Measurements from ENCODE around the gene CTNNA1. TPM values are rescaled to one million over a fixed set of nuclear protein-coding genes. Genes with fewer than 3 reads are reported as not detected.

The CTNNA1 gene
- total RNA-seq, 4 donors from 2014 or later, result 239 to 305 (median 277) TPM

DNA sequence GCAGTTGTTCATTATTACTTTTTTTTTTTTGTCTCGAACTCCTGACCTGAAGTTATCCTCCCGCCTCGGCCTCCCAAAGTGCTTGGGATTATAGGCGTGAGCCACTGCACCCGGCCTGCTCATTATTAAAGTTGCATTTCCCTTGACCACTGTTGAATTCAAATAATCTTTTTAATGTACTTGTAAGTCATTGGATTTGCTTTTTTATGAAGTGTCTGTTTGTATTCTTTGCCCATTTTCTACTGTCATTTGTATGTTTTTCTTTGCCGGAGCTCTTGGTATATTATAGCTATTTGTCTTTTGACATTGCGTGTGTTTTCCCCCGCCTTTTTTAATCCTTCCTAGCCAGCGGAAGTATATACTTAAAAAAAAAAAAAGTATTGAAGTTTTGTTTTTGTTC is 99.9 kb downstream of the CTNNA1 start:
- TF ChIP-seq, protein P1, sequence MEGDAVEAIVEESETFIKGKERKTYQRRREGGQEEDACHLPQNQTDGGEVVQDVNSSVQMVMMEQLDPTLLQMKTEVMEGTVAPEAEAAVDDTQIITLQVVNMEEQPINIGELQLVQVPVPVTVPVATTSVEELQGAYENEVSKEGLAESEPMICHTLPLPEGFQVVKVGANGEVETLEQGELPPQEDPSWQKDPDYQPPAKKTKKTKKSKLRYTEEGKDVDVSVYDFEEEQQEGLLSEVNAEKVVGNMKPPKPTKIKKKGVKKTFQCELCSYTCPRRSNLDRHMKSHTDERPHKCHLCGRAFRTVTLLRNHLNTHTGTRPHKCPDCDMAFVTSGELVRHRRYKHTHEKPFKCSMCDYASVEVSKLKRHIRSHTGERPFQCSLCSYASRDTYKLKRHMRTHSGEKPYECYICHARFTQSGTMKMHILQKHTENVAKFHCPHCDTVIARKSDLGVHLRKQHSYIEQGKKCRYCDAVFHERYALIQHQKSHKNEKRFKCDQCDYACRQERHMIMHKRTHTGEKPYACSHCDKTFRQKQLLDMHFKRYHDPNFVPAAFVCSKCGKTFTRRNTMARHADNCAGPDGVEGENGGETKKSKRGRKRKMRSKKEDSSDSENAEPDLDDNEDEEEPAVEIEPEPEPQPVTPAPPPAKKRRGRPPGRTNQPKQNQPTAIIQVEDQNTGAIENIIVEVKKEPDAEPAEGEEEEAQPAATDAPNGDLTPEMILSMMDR (IDR thresholded peaks at IDR 0.05; ENCODE audit: low read depth), result no peak

DNA sequence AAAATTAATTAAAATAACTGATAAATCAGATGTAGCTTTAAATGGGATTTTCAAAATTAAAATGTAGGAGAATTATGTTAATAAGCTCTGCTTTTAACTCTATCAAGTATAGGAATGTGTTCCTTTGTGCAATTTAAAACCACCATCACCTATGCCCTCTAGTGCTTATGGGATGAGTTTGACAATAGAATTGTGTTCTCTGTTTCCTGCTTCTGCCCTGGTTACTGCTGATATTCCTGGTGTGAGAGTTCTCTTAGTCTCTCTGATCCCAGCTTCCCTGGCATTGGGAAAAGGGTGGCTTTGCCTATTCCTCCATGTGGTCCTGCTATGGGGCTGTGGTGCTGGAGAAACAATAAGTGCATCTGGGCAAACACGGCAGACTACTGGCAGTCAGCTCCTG is 113.8 kb downstream of the CTNNA1 start:
- TF ChIP-seq, protein P1 (IDR thresholded peaks at IDR 0.05; ENCODE audit: low read depth), result no peak

DNA sequence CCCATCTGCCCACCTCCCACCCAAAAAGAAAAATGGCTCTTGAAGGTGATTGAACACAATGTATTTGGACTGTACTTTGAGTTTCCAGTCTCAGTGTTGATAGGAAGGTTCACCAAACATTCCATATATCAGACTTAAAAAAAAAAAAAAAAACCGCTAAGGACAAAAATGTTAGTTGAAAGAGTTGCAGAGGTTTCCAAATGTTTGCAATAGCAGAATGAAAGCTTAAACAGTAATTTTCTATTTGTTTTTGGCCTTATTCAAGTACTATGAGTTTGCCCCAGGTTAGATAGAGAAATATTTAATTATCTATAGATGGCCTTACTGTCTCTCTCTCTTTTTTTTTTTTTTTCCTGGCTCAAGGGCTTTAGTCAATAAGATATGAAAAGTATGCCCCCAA is 115.8 kb downstream of the CTNNA1 start:
- TF ChIP-seq, protein P1 (IDR thresholded peaks at IDR 0.05; ENCODE audit: low read depth), result no peak

DNA sequence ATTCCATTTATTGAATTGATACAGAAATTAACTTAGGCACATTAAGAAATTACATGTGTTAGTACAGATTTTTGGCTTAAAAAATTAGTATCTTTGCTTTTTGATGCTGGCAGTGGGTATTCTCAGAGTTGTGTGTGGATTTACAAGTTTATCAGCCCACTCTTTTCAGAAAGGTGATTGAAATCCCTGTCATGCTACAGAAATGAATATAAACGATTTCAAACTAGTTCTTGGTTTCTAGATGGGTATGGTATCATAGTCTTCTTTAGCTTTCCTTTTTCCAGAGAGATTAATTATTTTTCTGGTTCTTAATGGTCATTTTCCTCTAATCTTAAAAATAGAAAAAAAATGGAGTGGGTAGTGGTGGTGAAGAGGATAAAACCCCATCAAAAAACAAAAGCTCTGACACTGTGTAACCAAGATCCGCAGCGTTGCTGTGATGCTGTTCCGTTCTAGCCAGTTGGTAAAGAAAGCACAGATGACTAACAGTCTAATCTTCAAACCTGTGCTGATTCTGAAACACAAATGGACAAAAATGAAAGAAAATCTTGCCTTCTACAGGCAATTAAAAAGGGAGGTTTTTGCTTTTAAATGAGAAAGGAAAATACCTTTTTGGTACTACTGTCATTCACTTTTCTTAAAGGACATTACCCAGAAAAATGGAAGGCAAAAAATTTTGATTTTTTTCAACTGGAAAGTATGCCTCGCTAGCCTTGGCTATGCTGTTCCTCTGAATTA is 116.7 kb downstream of the CTNNA1 start:
- TF ChIP-seq, protein P1 (IDR thresholded peaks at IDR 0.05; ENCODE audit: low read depth), result no peak

DNA sequence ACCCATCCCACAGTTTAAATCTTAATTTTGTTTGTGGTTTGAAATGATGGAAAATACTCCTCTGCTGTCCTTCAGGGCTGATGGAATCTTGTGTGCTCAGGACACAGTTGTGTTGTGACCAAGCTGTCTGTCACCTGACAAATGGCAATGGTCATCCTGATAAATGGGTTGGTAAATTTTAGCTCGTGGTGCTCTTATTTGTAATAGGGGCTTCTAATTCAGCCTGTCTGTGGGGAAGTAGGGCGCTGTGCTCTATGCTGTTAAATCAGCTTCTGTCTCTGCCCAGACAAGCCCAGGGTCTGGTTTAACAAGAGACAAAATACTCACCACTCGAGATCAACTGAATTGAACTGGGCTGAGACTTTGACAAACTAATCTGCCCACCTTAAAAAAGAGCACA is 117.4 kb downstream of the CTNNA1 start:
- TF ChIP-seq, protein P1 (IDR thresholded peaks at IDR 0.05; ENCODE audit: low read depth), result no peak

DNA sequence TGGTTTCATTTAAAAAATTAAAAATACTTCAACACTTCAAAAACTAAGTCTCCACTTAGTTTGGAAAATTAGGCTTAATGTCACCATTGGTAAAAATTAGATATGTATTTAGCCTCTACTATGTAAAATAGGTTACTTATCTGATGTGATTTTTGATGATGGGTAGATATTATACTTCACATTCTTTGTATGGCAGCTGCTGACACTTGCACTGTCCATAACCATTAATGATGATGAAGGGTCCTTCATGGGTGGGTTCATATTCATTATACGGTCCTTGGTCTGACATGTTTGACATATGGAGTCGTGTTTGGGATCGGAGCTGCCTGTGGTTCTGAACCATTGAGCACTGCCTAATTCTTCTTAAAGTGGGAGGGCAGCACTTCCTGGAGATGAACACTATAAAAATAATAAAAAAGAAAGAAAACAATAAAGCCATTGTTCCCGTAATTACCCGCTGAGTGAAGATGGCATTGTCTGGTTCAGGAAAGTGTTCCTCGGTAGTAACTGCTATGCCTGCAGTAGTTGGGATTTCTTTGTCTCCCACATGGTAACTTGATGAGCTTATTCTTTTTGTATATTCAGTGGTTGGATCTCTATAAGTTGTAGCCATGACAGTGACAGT is 119.7 kb downstream of the CTNNA1 start:
- TF ChIP-seq, protein P1 (IDR thresholded peaks at IDR 0.05; ENCODE audit: low read depth), result no peak

DNA sequence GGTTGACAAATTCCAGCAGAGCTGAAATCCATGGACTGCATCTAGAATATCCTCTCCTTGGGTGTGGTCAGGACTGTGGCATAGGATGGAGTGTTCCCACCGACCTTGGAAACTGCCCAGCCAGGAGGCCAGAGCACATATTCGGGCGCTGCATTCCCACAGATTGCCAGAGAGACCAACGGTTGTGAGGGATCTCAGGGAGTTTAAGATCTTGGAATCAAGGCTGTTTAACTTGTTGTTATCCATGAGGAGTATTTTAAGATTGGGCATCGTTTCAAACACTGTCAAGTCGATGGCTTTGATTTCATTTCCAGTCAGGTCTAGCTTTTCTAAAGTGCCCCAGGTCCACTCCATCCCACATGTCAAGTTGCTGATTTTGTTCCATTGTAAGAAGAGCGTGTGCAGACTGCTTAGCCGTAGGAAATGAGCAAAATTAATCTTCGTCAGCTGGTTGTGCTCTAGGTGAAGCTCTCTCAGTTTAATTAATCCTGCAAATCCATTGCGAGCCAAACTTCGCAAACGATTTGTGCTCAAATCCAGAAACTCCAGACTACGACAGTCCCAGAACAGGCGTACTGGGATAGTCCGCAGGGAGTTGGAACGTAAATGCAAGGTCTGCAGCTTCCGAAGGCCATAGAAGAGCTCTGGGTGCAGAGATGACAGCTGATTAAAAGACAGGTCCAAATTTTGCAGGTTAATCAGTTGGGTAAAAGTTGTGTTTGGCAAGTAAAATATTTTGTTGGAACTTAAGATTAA is 120.4 kb downstream of the CTNNA1 start:
- TF ChIP-seq, protein P1 (IDR thresholded peaks at IDR 0.05; ENCODE audit: low read depth), result no peak
